Central memory CD8-positive, alpha-beta T cell (primary cell): ENCODE measurements around the gene FAM83G.
"Not testable (repeated sequence)": the region's sequence is repeated elsewhere in the genome, so short reads cannot be mapped to it uniquely, and the experiment has no call there.

ENCODE experiments used
- ATAC-seq: fragments of 150-1000 bp; cut with Tn5 transposase; replicated peaks from 2 replicates; pipeline ENCODE4 v1.10.0; 2022; ENCODE audit warnings: mild to moderate bottlenecking, moderate FRiP score, moderate number of reproducible peaks; ENCODE audit not compliant: poor library complexity, severe bottlenecking; ENCODE audit errors: extremely low read depth
- DNase-seq, 2 donors: peaks; one replicate each; pipeline ENCODE4 v3.0.0; 2021; ENCODE audit warnings: low spot score in 2 of 2
- H3K27ac Mint-ChIP-seq: one replicate; pipeline ENCODE4 v1.8.0; 2022; ENCODE audit warnings: low read depth, mild to moderate bottlenecking, moderate library complexity, mixed read lengths
- H3K27me3 Mint-ChIP-seq: one replicate; pipeline ENCODE4 v1.8.0; 2022; ENCODE audit warnings: mixed read lengths
- H3K36me3 Mint-ChIP-seq: one replicate; pipeline ENCODE4 v1.8.0; 2022; ENCODE audit warnings: mild to moderate bottlenecking, moderate library complexity, mixed read lengths; ENCODE audit not compliant: insufficient read depth
- H3K4me1 Mint-ChIP-seq: one replicate; pipeline ENCODE4 v1.8.0; 2022; ENCODE audit warnings: mixed read lengths
- H3K4me3 Mint-ChIP-seq: one replicate; pipeline ENCODE4 v1.8.0; 2022; ENCODE audit warnings: mild to moderate bottlenecking, moderate library complexity, mixed read lengths
- H3K9me3 Mint-ChIP-seq: one replicate; pipeline ENCODE4 v1.8.0; 2022; ENCODE audit warnings: mixed read lengths

Gene FAM83G, protein sequence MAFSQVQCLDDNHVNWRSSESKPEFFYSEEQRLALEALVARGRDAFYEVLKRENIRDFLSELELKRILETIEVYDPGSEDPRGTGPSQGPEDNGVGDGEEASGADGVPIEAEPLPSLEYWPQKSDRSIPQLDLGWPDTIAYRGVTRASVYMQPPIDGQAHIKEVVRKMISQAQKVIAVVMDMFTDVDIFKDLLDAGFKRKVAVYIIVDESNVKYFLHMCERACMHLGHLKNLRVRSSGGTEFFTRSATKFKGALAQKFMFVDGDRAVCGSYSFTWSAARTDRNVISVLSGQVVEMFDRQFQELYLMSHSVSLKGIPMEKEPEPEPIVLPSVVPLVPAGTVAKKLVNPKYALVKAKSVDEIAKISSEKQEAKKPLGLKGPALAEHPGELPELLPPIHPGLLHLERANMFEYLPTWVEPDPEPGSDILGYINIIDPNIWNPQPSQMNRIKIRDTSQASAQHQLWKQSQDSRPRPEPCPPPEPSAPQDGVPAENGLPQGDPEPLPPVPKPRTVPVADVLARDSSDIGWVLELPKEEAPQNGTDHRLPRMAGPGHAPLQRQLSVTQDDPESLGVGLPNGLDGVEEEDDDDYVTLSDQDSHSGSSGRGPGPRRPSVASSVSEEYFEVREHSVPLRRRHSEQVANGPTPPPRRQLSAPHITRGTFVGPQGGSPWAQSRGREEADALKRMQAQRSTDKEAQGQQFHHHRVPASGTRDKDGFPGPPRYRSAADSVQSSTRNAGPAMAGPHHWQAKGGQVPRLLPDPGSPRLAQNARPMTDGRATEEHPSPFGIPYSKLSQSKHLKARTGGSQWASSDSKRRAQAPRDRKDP

GRCh38 chr17:19004421-19005136 is at the start of gene FAM83G:
TSS of gene FAM83G (minus strand) at chr17:19004764. CDS start at chr17:19004041, 723 bp downstream.
- ATAC-seq (peak; percentile 89), DNase-seq (peak; percentile 70 to 71)
- Mint-ChIP-seq H3K27me3 (no peaks in the 10 kb centered on the region), H3K9me3 (no peaks in the 10 kb centered on the region), H3K4me3 (peak within 1 kb of the TSS; percentile 80), H3K4me1 (peaks cover 22% of the 10 kb centered on the region), H3K36me3 (peaks cover 8% of the 10 kb centered on the region), H3K27ac (peak within 1 kb of the TSS; percentile 85)

DNA sequence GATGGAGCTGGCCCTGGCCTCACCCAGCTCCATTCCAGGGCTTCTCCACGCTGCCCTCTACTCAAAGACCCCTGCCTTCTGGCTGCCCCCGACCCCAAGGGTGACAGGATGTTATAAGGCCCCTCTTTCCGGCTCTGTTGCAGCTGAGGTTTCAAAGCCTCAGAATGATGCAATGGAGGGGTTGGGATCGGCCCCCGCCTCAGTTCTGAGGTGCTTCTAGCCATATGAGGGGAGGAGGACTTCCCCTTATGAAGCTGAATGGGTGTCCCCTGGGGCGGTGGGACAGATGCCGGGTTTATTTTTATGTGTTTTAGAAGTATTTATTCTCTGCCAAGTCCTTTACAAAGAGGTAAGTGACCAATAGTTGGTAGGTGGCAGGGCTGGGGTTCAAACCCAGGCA is 44.3 kb upstream of the FAM83G start:
- ATAC-seq, H3K4me3 Mint-ChIP-seq, DNase-seq, H3K27me3 Mint-ChIP-seq, H3K4me1 Mint-ChIP-seq, H3K9me3 Mint-ChIP-seq, H3K36me3 Mint-ChIP-seq, H3K27ac Mint-ChIP-seq: not testable (repeated sequence)

GRCh38 chr17:19047510-19047909 is 42.9 kb upstream of the FAM83G start:
- H3K27ac Mint-ChIP-seq, H3K4me3 Mint-ChIP-seq, H3K9me3 Mint-ChIP-seq, DNase-seq, H3K4me1 Mint-ChIP-seq, ATAC-seq, H3K27me3 Mint-ChIP-seq, H3K36me3 Mint-ChIP-seq: not testable (repeated sequence)

- not testable (repeated sequence) for H3K4me1 Mint-ChIP-seq, H3K4me3 Mint-ChIP-seq, H3K27me3 Mint-ChIP-seq, H3K9me3 Mint-ChIP-seq, H3K27ac Mint-ChIP-seq, DNase-seq, H3K36me3 Mint-ChIP-seq
- ATAC-seq: peak; percentile 94
Measured at GRCh38 chr17:19046782-19047375, 42.3 kb upstream of the FAM83G start, which contains the start of gene GRAP. TSS of gene GRAP (minus strand) at chr17:19046957. CDS start at chr17:19046926, 31 bp downstream.

DNA sequence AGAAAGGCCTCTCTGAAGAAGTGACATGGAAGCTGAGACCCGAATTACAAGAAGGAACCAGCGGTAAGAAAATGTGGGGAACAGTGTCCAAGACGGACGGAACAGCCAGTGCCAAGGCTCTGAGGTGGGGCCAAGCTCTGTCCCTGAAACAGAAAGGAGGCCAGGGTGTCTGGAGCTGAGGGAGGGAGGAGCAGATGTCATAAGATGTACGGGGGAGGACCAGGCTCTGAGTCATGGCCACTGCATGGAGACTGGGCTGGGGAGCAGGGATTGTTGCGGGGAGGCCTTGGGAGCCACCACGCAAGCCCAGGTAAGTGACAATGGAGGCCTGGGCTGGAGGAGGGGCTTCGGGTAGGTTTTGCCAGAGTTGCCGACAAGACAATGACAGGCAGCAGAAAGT is 40.1 kb upstream of the FAM83G start:
- DNase-seq, H3K9me3 Mint-ChIP-seq, ATAC-seq, H3K27me3 Mint-ChIP-seq, H3K4me1 Mint-ChIP-seq, H3K27ac Mint-ChIP-seq, H3K36me3 Mint-ChIP-seq, H3K4me3 Mint-ChIP-seq: not testable (repeated sequence)

GRCh38 chr17:19043032-19043431 is 38.5 kb upstream of the FAM83G start:
- H3K27ac Mint-ChIP-seq, H3K4me1 Mint-ChIP-seq, DNase-seq, H3K27me3 Mint-ChIP-seq, H3K36me3 Mint-ChIP-seq, ATAC-seq, H3K4me3 Mint-ChIP-seq, H3K9me3 Mint-ChIP-seq: not testable (repeated sequence)

DNA sequence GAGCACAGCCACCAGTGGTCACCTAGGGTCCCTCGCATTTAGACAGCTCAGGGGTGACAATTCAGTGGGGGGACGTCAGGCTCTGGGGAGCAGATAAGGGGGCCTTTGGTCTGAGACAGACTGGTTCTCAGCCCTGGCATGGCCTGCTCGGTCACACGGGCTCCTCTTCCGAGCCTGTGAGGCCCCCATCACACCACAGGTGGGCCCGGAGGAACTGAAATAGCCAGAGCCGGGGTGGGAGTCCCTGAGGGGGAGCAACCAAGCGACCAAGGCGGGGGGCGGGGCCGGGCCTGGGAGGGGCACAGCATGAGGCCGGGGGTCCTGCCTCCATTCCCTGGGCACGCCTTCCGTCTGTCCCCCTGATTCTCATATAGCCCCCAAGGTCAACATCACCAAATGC is 37.8 kb upstream of the FAM83G start:
- not testable (repeated sequence) for H3K9me3 Mint-ChIP-seq, H3K27me3 Mint-ChIP-seq, ATAC-seq, DNase-seq, H3K4me3 Mint-ChIP-seq, H3K36me3 Mint-ChIP-seq, H3K27ac Mint-ChIP-seq, H3K4me1 Mint-ChIP-seq

- DNase-seq, H3K4me3 Mint-ChIP-seq, H3K27me3 Mint-ChIP-seq, H3K9me3 Mint-ChIP-seq, H3K36me3 Mint-ChIP-seq, H3K27ac Mint-ChIP-seq, H3K4me1 Mint-ChIP-seq, ATAC-seq: not testable (repeated sequence)
Measured at GRCh38 chr17:19041871-19042270, 37.3 kb upstream of the FAM83G start.

DNA sequence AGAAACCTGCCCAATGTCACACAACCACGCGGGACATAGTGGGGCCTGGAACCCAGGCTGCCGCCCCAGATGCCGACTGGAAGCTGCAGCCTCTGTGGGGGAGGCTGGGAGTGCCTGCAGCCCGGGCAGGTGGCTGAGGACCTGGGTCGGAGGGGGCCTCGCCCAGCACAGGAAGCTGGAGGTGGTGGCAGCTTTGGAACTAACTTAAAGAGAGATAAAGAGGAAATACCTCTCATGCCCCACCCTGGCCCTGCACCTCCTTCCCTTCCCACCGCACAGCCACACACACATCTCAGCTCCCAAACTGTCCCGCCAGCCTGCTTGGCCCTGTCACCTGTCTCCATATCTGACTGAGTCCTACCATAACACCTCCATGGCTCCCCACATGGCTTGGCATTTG is 35.8 kb upstream of the FAM83G start:
- H3K27ac Mint-ChIP-seq, H3K27me3 Mint-ChIP-seq, H3K4me1 Mint-ChIP-seq, H3K4me3 Mint-ChIP-seq, H3K36me3 Mint-ChIP-seq, DNase-seq, H3K9me3 Mint-ChIP-seq, ATAC-seq: not testable (repeated sequence)

GRCh38 chr17:19038730-19039129 is 34.2 kb upstream of the FAM83G start:
- not testable (repeated sequence) for H3K36me3 Mint-ChIP-seq, H3K27me3 Mint-ChIP-seq, DNase-seq, H3K4me3 Mint-ChIP-seq, H3K27ac Mint-ChIP-seq, H3K9me3 Mint-ChIP-seq, H3K4me1 Mint-ChIP-seq
- ATAC-seq: peak; percentile 45

DNA sequence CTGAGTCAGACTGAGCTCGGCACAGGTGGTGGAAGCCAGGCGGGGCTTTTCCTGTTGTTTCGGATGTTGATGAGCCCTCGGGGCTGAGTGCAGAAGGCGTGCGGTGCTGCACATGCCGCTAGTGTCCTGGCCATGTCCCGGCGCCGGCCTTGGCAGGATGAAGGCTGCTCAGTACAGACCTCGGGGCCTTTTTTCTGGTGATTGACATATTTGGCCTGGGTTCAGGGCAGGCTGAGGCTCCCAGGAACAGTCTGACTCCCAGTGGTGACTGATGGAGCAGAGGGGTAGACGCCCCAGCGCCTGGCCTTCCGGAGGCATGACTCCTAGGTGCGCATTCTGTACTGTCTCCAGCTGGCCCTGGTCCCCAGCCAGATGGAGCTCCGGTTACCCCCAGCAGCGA is 33.4 kb upstream of the FAM83G start:
- H3K4me1 Mint-ChIP-seq, H3K36me3 Mint-ChIP-seq, H3K4me3 Mint-ChIP-seq, H3K27ac Mint-ChIP-seq, DNase-seq, H3K9me3 Mint-ChIP-seq, H3K27me3 Mint-ChIP-seq, ATAC-seq: not testable (repeated sequence)

GRCh38 chr17:19037547-19037946 is 33.0 kb upstream of the FAM83G start:
- H3K27me3 Mint-ChIP-seq, H3K4me3 Mint-ChIP-seq: not testable (repeated sequence)

More at GRCh38 chr17:19037547-19037946, 33.0 kb upstream of the FAM83G start:
- not testable (repeated sequence) for DNase-seq, H3K9me3 Mint-ChIP-seq, H3K36me3 Mint-ChIP-seq, ATAC-seq, H3K27ac Mint-ChIP-seq, H3K4me1 Mint-ChIP-seq
